Astrocyte of the spinal cord (primary cell): ENCODE data around the gene CARD9.
"Not testable (repeated sequence)": the region's sequence is repeated elsewhere in the genome, so short reads cannot be mapped to it uniquely, and the experiment has no call there.

ENCODE experiments used
- DNase-seq: peaks from one replicate; pipeline ENCODE4 v3.0.0; 2011; ENCODE audit warnings: low read depth, low spot score
- H3K4me3 ChIP-seq: 2 replicates; pipeline ENCODE4 v1.5.1; 2011; ENCODE audit warnings: low read depth, mild to moderate bottlenecking, low read length, moderate library complexity
- in situ Hi-C: cut with HindIII; loops from 2 replicates; pipeline ENCODE4 v1.10.0; 2017; ENCODE audit warnings: low sequenced_read_pairs
- TF ChIP-seq, protein P1 (sequence below): IDR thresholded peaks from 2 replicates; pipeline ENCODE4 v1.5.1; 2012; ENCODE audit warnings: low read depth, mild to moderate bottlenecking, low read length, inconsistent platforms

CARD9 gene

DNA sequence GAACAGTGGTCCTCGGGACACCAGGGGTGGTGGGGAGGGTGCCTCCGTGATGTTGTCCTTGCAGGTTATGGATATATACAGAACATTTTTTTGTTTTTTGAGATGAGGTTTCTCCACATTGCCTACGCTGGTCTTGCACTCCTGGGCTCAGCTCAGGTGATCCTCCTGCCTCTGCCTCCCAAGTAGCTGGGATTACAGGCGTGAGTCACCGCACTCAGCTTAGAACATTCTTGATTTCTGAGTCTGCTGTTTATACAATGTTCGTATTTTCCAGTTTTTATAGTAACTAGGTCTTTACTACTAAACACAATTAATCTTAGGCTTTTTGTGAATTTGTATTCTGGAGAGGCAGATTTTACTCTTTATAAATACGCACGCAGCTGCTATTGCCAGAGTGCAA, 43.0 kb upstream of the CARD9 start:
- H3K4me3 ChIP-seq = no peak overlapping the region
- DNase-seq = no peak
- in situ Hi-C loops = no loop called here
- TF ChIP-seq, protein P1, sequence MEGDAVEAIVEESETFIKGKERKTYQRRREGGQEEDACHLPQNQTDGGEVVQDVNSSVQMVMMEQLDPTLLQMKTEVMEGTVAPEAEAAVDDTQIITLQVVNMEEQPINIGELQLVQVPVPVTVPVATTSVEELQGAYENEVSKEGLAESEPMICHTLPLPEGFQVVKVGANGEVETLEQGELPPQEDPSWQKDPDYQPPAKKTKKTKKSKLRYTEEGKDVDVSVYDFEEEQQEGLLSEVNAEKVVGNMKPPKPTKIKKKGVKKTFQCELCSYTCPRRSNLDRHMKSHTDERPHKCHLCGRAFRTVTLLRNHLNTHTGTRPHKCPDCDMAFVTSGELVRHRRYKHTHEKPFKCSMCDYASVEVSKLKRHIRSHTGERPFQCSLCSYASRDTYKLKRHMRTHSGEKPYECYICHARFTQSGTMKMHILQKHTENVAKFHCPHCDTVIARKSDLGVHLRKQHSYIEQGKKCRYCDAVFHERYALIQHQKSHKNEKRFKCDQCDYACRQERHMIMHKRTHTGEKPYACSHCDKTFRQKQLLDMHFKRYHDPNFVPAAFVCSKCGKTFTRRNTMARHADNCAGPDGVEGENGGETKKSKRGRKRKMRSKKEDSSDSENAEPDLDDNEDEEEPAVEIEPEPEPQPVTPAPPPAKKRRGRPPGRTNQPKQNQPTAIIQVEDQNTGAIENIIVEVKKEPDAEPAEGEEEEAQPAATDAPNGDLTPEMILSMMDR = no peak

- no peak for DNase-seq
- TF ChIP-seq, protein P1 = no peak
- H3K4me3 ChIP-seq = no peak overlapping the region
- in situ Hi-C loops = no loop called here
Observed at GRCh38 chr9:136412962-136413361, 39.5 kb upstream of the CARD9 start.

DNA sequence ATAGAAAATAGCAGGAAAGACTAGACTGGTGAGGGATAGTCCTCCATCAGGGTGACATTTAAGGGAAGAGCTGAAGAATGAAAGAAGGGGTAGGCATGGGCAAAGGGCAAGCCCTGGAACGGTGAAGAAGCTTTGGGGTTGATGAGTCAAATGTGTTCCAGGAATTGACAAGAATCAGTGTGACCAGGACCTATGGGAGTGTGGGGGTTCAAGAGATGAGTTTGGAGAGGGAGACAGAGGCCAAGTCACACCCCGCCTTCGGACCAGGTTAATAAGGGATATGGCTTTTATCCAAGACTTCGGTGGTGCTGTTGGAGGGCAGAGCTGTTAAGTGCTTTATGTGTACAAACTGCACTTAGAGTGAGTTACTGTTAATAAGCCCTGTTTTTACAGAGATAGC, 37.9 kb upstream of the CARD9 start:
- TF ChIP-seq, protein P1 = no peak
- H3K4me3 ChIP-seq = peak overlapping the region; percentile 91
- no peak for DNase-seq
- in situ Hi-C loops = no loop called here

- in situ Hi-C loops = no loop called here
- TF ChIP-seq, protein P1 = no peak
- H3K4me3 ChIP-seq = peak within 1 kb of the TSS; percentile 91
- peak; percentile 83 for DNase-seq
Observed at GRCh38 chr9:136410500-136411287, 37.2 kb upstream of the CARD9 start, which contains the start of the genes ENTR1 and PMPCA. ENTR1 (minus strand) TSS chr9:136410614; CDS start chr9:136410397, 217 bp downstream. PMPCA (plus strand) TSS chr9:136410658; CDS start chr9:136410669, 11 bp downstream.

DNA sequence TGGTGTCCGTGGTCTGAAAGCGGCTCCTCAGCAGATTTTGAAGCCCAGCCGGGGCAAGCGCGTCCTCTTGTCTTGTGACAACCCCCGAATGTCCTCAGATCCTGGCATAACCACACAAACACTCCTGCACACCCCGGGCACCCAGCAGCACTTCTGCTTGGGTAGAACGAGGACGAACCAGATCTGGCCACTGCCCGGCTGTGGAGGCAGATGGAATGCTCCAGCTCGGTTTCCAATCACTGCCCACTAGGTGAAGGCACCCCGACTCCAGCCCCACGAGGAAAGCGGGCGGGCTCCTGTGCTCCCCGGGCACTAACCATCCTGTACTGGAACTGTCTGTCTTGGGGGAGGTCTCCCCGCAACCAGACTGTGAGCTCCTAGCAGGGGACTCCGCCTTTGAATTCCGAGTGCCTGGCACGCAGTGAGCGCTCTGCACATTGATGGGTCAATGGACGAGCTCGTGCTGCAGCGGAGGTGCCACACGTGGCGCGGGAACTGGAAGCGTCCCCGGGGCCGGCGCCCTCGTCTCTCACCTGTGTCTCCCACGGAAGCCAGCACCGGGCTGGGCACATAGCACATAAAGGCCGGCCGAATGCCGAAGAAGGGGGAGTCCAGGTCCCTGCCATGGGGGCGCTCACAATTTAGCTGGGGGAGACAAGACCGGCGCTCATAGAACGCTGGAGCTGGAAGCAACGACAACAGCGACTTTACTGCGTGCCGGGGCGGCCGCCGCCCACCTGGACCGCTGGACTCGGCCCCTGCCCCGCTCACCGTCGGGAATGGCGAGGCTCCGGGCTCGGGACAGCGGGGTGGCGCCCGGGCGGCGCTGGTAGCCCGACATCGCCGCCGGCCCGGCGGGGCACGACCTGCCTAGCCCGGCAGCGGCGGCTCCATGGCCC, 36.3 kb upstream of the CARD9 start:
- peak overlapping the region; percentile 91 for H3K4me3 ChIP-seq
- in situ Hi-C loops = no loop called here
- no peak for DNase-seq
- TF ChIP-seq, protein P1 = no peak

DNA sequence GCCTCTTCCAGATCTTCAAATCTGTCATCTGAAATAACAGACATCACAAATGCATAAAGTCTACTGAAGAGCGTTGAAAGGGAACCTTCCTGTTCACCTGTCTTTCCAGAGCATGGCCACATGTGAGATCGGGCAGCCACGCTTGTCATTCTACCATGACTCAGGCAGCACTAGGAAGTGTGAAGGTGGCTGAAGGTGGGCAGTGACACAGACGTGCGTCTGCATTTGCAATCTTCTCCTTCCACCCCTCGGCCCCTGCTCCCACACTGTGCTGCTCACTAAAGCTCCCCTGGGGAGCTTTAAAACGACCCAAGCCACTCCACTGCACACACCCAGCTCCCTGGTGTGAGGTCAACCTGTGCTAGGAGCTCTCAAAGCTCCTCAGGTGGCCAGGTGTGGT, 34.4 kb upstream of the CARD9 start:
- TF ChIP-seq, protein P1 = no peak
- H3K4me3 ChIP-seq = no peak overlapping the region
- DNase-seq = no peak
- in situ Hi-C loops = no loop called here

DNA sequence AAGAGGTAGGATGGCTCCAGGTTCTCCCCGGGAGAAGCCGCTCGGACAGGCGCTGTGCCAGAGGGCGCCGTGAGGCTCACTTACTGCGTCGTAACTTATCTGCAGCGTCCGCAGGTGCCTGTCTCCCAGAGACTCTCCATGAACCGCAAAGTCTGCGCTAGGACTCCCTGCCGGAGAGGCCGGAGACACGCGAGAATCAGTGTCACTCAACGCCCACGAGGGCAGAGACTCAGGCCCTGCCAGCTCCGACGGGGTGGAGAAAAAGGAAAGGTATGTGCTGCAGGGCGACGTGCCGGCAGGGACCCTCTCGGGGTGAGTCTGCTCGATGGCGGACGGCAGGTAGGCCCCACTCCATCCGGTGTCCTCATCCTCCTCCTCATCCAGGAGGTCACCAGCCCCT, 33.6 kb upstream of the CARD9 start:
- in situ Hi-C loops, DNase-seq, H3K4me3 ChIP-seq: not testable (repeated sequence)

DNA sequence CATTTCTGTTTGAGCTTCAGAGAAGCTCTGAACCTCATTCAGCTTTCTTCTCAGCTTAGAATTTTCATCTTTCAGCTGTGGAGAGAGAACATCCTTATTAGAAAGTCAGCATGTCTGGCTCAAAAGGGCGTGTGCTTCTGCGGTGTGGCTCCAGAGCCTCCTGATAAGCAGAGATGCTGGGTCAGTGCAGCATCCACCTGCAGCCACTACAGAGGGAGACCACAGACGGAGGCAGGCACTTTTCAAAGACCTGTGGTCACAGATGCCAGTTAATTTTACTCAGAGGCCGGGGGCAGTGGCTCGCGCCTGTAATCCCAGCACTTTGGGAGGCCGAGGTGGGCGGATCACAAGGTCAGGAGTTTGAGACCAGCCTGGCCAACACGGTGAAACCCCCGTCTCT, 32.4 kb upstream of the CARD9 start:
- H3K4me3 ChIP-seq, DNase-seq, in situ Hi-C loops: not testable (repeated sequence)
